Effector CD8-positive, alpha-beta T cell (primary cell): ENCODE results near the gene MIP.
"Not testable (repeated sequence)": the region's sequence is repeated elsewhere in the genome, so short reads cannot be mapped to it uniquely, and the experiment has no call there.

Source experiments
- DNase-seq: peaks from one replicate; lab custom pipeline; 2025; lab: John Stamatoyannopoulos, UW
- total RNA-seq, 4 experiments: gene quantifications; one replicate each; lab custom pipeline; 2026; lab: John Stamatoyannopoulos, UW

Gene MIP
- total RNA-seq = 0 reads per million in 4 experiments

GRCh38 chr12:56454557-56454956 is at the start of gene MIP:
Gene MIP, minus strand, starts transcription at chr12:56454657. Its CDS starts 44 bp downstream, at chr12:56454613.
- no peak for DNase-seq

- DNase-seq = not testable (repeated sequence)
These were observed 45.4 kb upstream of the MIP start for GRCh38 chr12:56499879-56500278.

- DNase-seq = not testable (repeated sequence)
These were observed 45.0 kb upstream of the MIP start for GRCh38 chr12:56499452-56499851.

GRCh38 chr12:56498126-56498902 is 43.9 kb upstream of the MIP start:
- not testable (repeated sequence) for DNase-seq

GRCh38 chr12:56496704-56497103 is 42.2 kb upstream of the MIP start:
- peak; percentile 52 for DNase-seq

GRCh38 chr12:56494481-56494880 is 40.0 kb upstream of the MIP start:
- not testable (repeated sequence) for DNase-seq

- not testable (repeated sequence) for DNase-seq
These were observed 39.6 kb upstream of the MIP start for GRCh38 chr12:56494106-56494415.

- DNase-seq = not testable (repeated sequence)
These were observed 39.1 kb upstream of the MIP start for GRCh38 chr12:56493409-56494105.

- no peak for DNase-seq
These were observed 35.9 kb upstream of the MIP start for GRCh38 chr12:56490360-56490759.

GRCh38 chr12:56488041-56488955 is 33.8 kb upstream of the MIP start, which contains the start of gene GLS2:
Gene GLS2, minus strand, starts transcription at chr12:56488161. Its CDS starts 43 bp downstream, at chr12:56488118.
- peak; percentile 63 for DNase-seq

GRCh38 chr12:56487448-56488040 is 33.1 kb upstream of the MIP start:
- no peak for DNase-seq

GRCh38 chr12:56486694-56487093 is 32.2 kb upstream of the MIP start:
- DNase-seq = no peak

GRCh38 chr12:56484566-56484965 is 30.1 kb upstream of the MIP start:
- no peak for DNase-seq

GRCh38 chr12:56479625-56480024 is 25.2 kb upstream of the MIP start:
- DNase-seq = no peak

- DNase-seq = no peak
These were observed 23.2 kb upstream of the MIP start for GRCh38 chr12:56477521-56478225.

GRCh38 chr12:56476972-56477432 is 22.5 kb upstream of the MIP start:
- DNase-seq = no peak

GRCh38 chr12:56476143-56476542 is 21.7 kb upstream of the MIP start:
- no peak for DNase-seq

- no peak for DNase-seq
These were observed 19.9 kb upstream of the MIP start for GRCh38 chr12:56474389-56474788.

- no peak for DNase-seq
These were observed 14.8 kb upstream of the MIP start for GRCh38 chr12:56469007-56469930.
